Iris pigment epithelial cell (primary cell): ENCODE measurements around the gene ANKRD53.
"Not testable (repeated sequence)": the region's sequence is repeated elsewhere in the genome, so short reads cannot be mapped to it uniquely, and the experiment has no call there.

Experiments
- DNase-seq: peaks from one replicate; pipeline ENCODE4 v3.0.0-alpha.2; 2011; ENCODE audit warnings: low read depth

Gene ANKRD53

GRCh38 chr2:70992945-70993853, 14.8 kb downstream of the ANKRD53 start:
- DNase-seq, result no peak

GRCh38 chr2:70994009-70994698, 15.7 kb downstream of the ANKRD53 start:
- peak; percentile 17 for DNase-seq

GRCh38 chr2:70994699-70995425, 16.4 kb downstream of the ANKRD53 start, which contains the start of gene TEX261:
TEX261 (minus strand) TSS chr2:70994873; CDS start chr2:70994757, 116 bp downstream.
- peak; percentile 81 for DNase-seq

- peak; percentile 44 for DNase-seq
These were observed 16.9 kb downstream of the ANKRD53 start for GRCh38 chr2:70995426-70995729.

- DNase-seq, result not testable (repeated sequence)
These were observed 20.5 kb downstream of the ANKRD53 start for GRCh38 chr2:70998885-70999284.

- DNase-seq, result no peak
These were observed 20.9 kb downstream of the ANKRD53 start for GRCh38 chr2:70999362-70999761.

- not testable (repeated sequence) for DNase-seq
These were observed 21.5 kb downstream of the ANKRD53 start for GRCh38 chr2:70999931-71000330.

GRCh38 chr2:71000780-71001591, 22.6 kb downstream of the ANKRD53 start:
- DNase-seq, result peak; percentile 58

GRCh38 chr2:71001592-71001927, 23.1 kb downstream of the ANKRD53 start:
- no peak for DNase-seq

- DNase-seq, result no peak
These were observed 23.6 kb downstream of the ANKRD53 start for GRCh38 chr2:71001981-71002570.

- no peak for DNase-seq
These were observed 25.0 kb downstream of the ANKRD53 start for GRCh38 chr2:71003396-71003795.

- no peak for DNase-seq
These were observed 25.7 kb downstream of the ANKRD53 start for GRCh38 chr2:71003966-71004755.

- DNase-seq, result no peak
These were observed 26.4 kb downstream of the ANKRD53 start for GRCh38 chr2:71004857-71005256.

- no peak for DNase-seq
These were observed 27.1 kb downstream of the ANKRD53 start for GRCh38 chr2:71005271-71006202.

GRCh38 chr2:71006323-71006722, 27.9 kb downstream of the ANKRD53 start:
- no peak for DNase-seq

- no peak for DNase-seq
These were observed 28.7 kb downstream of the ANKRD53 start for GRCh38 chr2:71006955-71007799.

- DNase-seq, result peak; percentile 6
These were observed 29.9 kb downstream of the ANKRD53 start for GRCh38 chr2:71008342-71008741.

GRCh38 chr2:71011786-71012185, 33.4 kb downstream of the ANKRD53 start:
- not testable (repeated sequence) for DNase-seq

GRCh38 chr2:71018625-71019024, 40.2 kb downstream of the ANKRD53 start:
- no peak for DNase-seq
